Neural cell (in vitro differentiated cells): Measurements from ENCODE around the gene GAP43. TPM values are rescaled to one million over a fixed set of nuclear protein-coding genes. Genes with fewer than 3 reads are reported as not detected.

Experiments used
- H2AFZ ChIP-seq: fragments of 200-600, 300-800 bp; sonication (generic), shearing (Covaris generic); 2 replicates; pipeline ENCODE4 v1.6.0; 2014; ENCODE audit warnings: low read depth, mild to moderate bottlenecking, antibody characterized with exemption, low read length, moderate library complexity
- H3F3A ChIP-seq: fragments of 200-600 bp; shearing (Covaris generic); 2 replicates; pipeline ENCODE4 v1.6.1; 2016; ENCODE audit warnings: mild to moderate bottlenecking, moderate library complexity, mixed read lengths, antibody characterized with exemption, low read length; ENCODE audit not compliant: insufficient read depth, poor library complexity, severe bottlenecking
- H3K27ac ChIP-seq: fragments of 200-600, 300-800 bp; sonication (generic), shearing (Covaris generic); 2 replicates; pipeline ENCODE4 v1.5.1; 2014; ENCODE audit warnings: mild to moderate bottlenecking, low read length, moderate library complexity
- H3K27me3 ChIP-seq: fragments of 300-800, 200-600 bp; sonication (generic), shearing (Covaris generic); 2 replicates; pipeline ENCODE4 v1.6.0; 2014; ENCODE audit warnings: mild to moderate bottlenecking, low read depth, low read length, moderate library complexity; ENCODE audit not compliant: insufficient read depth
- H3K36me3 ChIP-seq: fragments of 300-800, 200-600 bp; sonication (generic), shearing (Covaris generic); 2 replicates; pipeline ENCODE4 v1.5.1; 2014; ENCODE audit warnings: mild to moderate bottlenecking, antibody characterized with exemption, low read length, moderate library complexity; ENCODE audit not compliant: insufficient read depth
- H3K4me2 ChIP-seq: fragments of 300-800, 200-600 bp; sonication (generic), shearing (Covaris generic); 2 replicates; pipeline ENCODE4 v1.6.0; 2014; ENCODE audit warnings: mild to moderate bottlenecking, low read length
- H3K4me3 ChIP-seq: fragments of 300-800, 200-600 bp; sonication (generic), shearing (Covaris generic); 2 replicates; pipeline ENCODE4 v1.5.1; 2014; ENCODE audit warnings: mild to moderate bottlenecking, low read length, moderate library complexity
- H3K79me2 ChIP-seq: fragments of 200-600 bp; shearing (Covaris generic); replicated peaks from 2 replicates; pipeline ENCODE4 v1.6.0; 2014; ENCODE audit warnings: mild to moderate bottlenecking, low read length, moderate library complexity; ENCODE audit not compliant: insufficient read depth
- H3K9ac ChIP-seq: fragments of 300-800, 200-600 bp; sonication (generic), shearing (Covaris generic); 2 replicates; pipeline ENCODE4 v1.6.1; 2016; ENCODE audit warnings: mild to moderate bottlenecking, low read length, mixed read lengths
- H3K9me2 ChIP-seq: fragments of 200-600 bp; shearing (Covaris generic); 2 replicates; pipeline ENCODE4 v1.6.1; 2016; ENCODE audit warnings: mild to moderate bottlenecking, low read length, mixed read lengths; ENCODE audit not compliant: insufficient read depth
- H3K9me3 ChIP-seq: fragments of 200-600, 300-800 bp; sonication (generic), shearing (Covaris generic); 2 replicates; pipeline ENCODE4 v1.6.1; 2016; ENCODE audit warnings: mild to moderate bottlenecking, mixed run types, low read length, moderate library complexity, mixed read lengths
- H4K20me1 ChIP-seq: fragments of 200-600 bp; shearing (Covaris generic); 2 replicates; pipeline ENCODE4 v1.6.1; 2016; ENCODE audit warnings: mild to moderate bottlenecking, mixed run types; ENCODE audit not compliant: insufficient read depth
- CTCF ChIP-seq: fragments of 450-650 bp; IDR thresholded peaks from 2 replicates; pipeline ENCODE4 v1.5.1; 2014; ENCODE audit warnings: antibody characterized with exemption, mild to moderate bottlenecking, moderate library complexity; ENCODE audit not compliant: poor library complexity, severe bottlenecking
- EP300 ChIP-seq: fragments of 450-650 bp; conservative IDR thresholded peaks from 2 replicates; pipeline ENCODE4 v1.6.1; 2014; ENCODE audit warnings: antibody characterized with exemption, mild to moderate bottlenecking, moderate library complexity; ENCODE audit not compliant: poor library complexity, severe bottlenecking
- EZH2 ChIP-seq: fragments of 200-600, 300-800 bp; shearing (Covaris generic), sonication (generic); IDR thresholded peaks from 2 replicates; pipeline ENCODE4 v1.6.1; 2014; ENCODE audit warnings: antibody characterized with exemption, low read length, borderline replicate concordance, mild to moderate bottlenecking; ENCODE audit not compliant: insufficient read depth, poor library complexity, severe bottlenecking
- MXI1 ChIP-seq: fragments of 450-650 bp; conservative IDR thresholded peaks from 2 replicates; pipeline ENCODE4 v1.6.1; 2014; ENCODE audit warnings: antibody characterized with exemption, mild to moderate bottlenecking; ENCODE audit not compliant: poor library complexity, severe bottlenecking
- POLR2AphosphoS5 ChIP-seq: IDR thresholded peaks from 2 replicates; pipeline ENCODE4 v1.6.1; 2012
- RAD21 ChIP-seq: fragments of 450-650 bp; conservative IDR thresholded peaks from 2 replicates; pipeline ENCODE4 v1.6.1; 2014; ENCODE audit warnings: antibody characterized with exemption, mild to moderate bottlenecking, moderate library complexity
- REST ChIP-seq: IDR thresholded peaks from 2 replicates; pipeline ENCODE4 v1.6.1; 2012; ENCODE audit warnings: borderline replicate concordance
- SMC3 ChIP-seq: fragments of 450-650 bp; conservative IDR thresholded peaks from 2 replicates; pipeline ENCODE4 v1.6.1; 2014; ENCODE audit warnings: antibody characterized with exemption, mild to moderate bottlenecking, moderate library complexity; ENCODE audit not compliant: poor library complexity
- TAF1 ChIP-seq: IDR thresholded peaks from 2 replicates; pipeline ENCODE4 v1.6.1; 2012; ENCODE audit warnings: low read depth
- polyA plus RNA-seq: library from polyadenylated mRNA; depleted of rRNA; stranded (reverse); fragments of >200 nt; gene quantifications from 2 replicates; pipeline ENCODE4 v1.2.3, GENCODE V29; 2014

The GAP43 gene
- polyA plus RNA-seq, 1 donor from 2014 or later, result 1,327 TPM

- H3K9ac ChIP-seq, result no peak overlapping the region
- H3K27me3 ChIP-seq, result no peaks in the 10 kb centered on the region
- no peaks in the 10 kb centered on the region for H3K9me2 ChIP-seq
- TF ChIP-seq MXI1 (no peak), REST (no peak), TAF1 (no peak), EP300 (no peak), EZH2 (no peak), POLR2AphosphoS5 (no peak), SMC3 (no peak), RAD21 (no peak), CTCF (no peak)
- H2AFZ ChIP-seq, result no peak overlapping the region
- no peak overlapping the region for H3K4me2 ChIP-seq
- no peak overlapping the region for H3K4me3 ChIP-seq
- no peaks in the 10 kb centered on the region for H3K9me3 ChIP-seq
- no peaks in the 10 kb centered on the region for H3F3A ChIP-seq
- no peaks in the 10 kb centered on the region for H3K79me2 ChIP-seq
- no peak overlapping the region for H3K27ac ChIP-seq
- no peaks in the 10 kb centered on the region for H4K20me1 ChIP-seq
- H3K36me3 ChIP-seq, result peaks cover 16% of the 10 kb centered on the region
These were observed 102.5 kb downstream of the GAP43 start for GRCh38 chr3:115725800-115726199.

GRCh38 chr3:115727135-115727534, 103.8 kb downstream of the GAP43 start:
- no peaks in the 10 kb centered on the region for H3K9me3 ChIP-seq
- H3K4me2 ChIP-seq, result no peak overlapping the region
- no peaks in the 10 kb centered on the region for H3K79me2 ChIP-seq
- H3K27me3 ChIP-seq, result no peaks in the 10 kb centered on the region
- H3F3A ChIP-seq, result no peaks in the 10 kb centered on the region
- H3K4me3 ChIP-seq, result no peak overlapping the region
- H3K9me2 ChIP-seq, result no peaks in the 10 kb centered on the region
- TF ChIP-seq POLR2AphosphoS5, result no peak
- no peak for TF ChIP-seq MXI1
- no peak for TF ChIP-seq RAD21
- no peak for TF ChIP-seq REST
- TF ChIP-seq CTCF, result no peak
- TF ChIP-seq EP300, result no peak
- TF ChIP-seq SMC3, result no peak
- TF ChIP-seq TAF1, result no peak
- no peak for TF ChIP-seq EZH2
- H4K20me1 ChIP-seq, result no peaks in the 10 kb centered on the region
- no peak overlapping the region for H3K27ac ChIP-seq
- peaks cover 10% of the 10 kb centered on the region for H3K36me3 ChIP-seq
- H3K9ac ChIP-seq, result no peak overlapping the region
- H2AFZ ChIP-seq, result no peak overlapping the region
